Epithelial cell of esophagus (primary cell): ENCODE data around the gene PPP6C.

Experiments
- DNase-seq: peaks from one replicate; pipeline ENCODE4 v3.0.0; 2010; ENCODE audit warnings: low read depth
- H3K4me3 ChIP-seq: 2 replicates; pipeline ENCODE4 v1.5.1; 2011; ENCODE audit warnings: mild to moderate bottlenecking, low read length, control low read depth
- CTCF ChIP-seq: IDR thresholded peaks from 2 replicates; pipeline ENCODE4 v1.5.1; 2011; ENCODE audit warnings: low read depth, mild to moderate bottlenecking, low read length, control low read depth, inconsistent platforms; ENCODE audit not compliant: insufficient read depth; ENCODE audit errors: missing control alignments

The PPP6C gene

GRCh38 chr9:125156551-125156950 lies 33.1 kb downstream of the PPP6C start:
- DNase-seq: no peak
- TF ChIP-seq CTCF: no peak
- no peak overlapping the region for H3K4me3 ChIP-seq

GRCh38 chr9:125153712-125154367 lies 35.8 kb downstream of the PPP6C start:
- DNase-seq: no peak
- no peak overlapping the region for H3K4me3 ChIP-seq
- no peak for TF ChIP-seq CTCF

DNA sequence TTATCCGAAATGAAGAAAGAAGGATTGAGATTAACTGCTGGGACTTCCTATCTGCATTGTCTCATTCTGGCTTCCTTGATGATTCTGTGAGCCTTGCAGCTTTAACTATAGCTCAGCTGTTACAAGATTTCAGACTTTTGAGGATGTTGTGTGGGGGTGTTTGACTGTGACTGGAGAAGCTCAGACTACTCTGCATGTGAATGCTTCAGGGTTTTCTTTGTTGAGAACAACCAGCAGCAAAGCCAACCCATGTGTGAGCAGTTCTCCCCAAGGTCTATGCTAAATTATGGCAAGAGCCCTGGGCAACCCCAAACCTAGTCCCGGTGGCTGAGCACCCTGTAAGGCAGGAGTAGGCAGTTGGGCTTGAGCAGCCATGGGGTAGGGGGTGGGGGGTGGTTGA lies 37.9 kb downstream of the PPP6C start:
- no peak for TF ChIP-seq CTCF
- DNase-seq: no peak
- H3K4me3 ChIP-seq: no peak overlapping the region

GRCh38 chr9:125150349-125151245 lies 39.0 kb downstream of the PPP6C start:
- no peak overlapping the region for H3K4me3 ChIP-seq
- TF ChIP-seq CTCF: no peak
- DNase-seq: peak; percentile 8

GRCh38 chr9:125147401-125147951 lies 42.1 kb downstream of the PPP6C start:
- TF ChIP-seq CTCF: no peak
- DNase-seq: no peak
- H3K4me3 ChIP-seq: no peak overlapping the region

- TF ChIP-seq CTCF: no peak
- no peak for DNase-seq
- no peak overlapping the region for H3K4me3 ChIP-seq
These were observed 43.4 kb downstream of the PPP6C start for GRCh38 chr9:125146247-125146646.

DNA sequence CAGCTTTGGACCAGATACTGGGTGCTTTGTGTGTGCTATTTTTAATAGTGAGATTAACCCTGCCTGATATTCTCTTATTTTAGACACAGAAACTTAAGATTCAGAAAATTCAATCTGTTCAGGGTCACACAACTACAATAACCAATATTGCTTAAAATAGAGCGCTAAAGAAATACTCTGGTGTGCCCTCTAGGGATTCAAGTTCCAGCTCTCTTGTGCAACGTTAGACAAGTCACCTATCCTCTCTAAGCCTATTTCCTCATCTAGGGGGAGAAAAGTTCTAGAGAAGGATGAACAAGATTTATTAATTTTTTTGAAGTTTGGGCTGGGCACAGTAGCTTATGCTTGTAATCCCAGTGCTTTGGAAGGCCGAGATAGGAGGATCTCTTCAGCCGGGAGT lies 44.2 kb downstream of the PPP6C start:
- DNase-seq: no peak

More for the DNA sequence above, 44.2 kb downstream of the PPP6C start:
- no peak overlapping the region for H3K4me3 ChIP-seq
- TF ChIP-seq CTCF: no peak
